Mammary epithelial cell (primary cell): ENCODE results near the gene SPTBN1.

ENCODE experiments used
- EZH2 ChIP-seq: IDR thresholded peaks from 2 replicates; pipeline ENCODE4 v1.6.1; 2012; ENCODE audit warnings: low read length, inconsistent platforms, borderline replicate concordance
- TF ChIP-seq, protein P1 (sequence below), 2 donors: IDR thresholded peaks in 1 of 2; conservative IDR thresholded peaks in 1 of 2; 2 replicates each; pipeline ENCODE4 v1.5.1; 2011 to 2012; ENCODE audit warnings: inconsistent platforms in 2 of 2, low read length in 2 of 2, mild to moderate bottlenecking in 2 of 2, control low read depth in 1 of 2, low read depth in 1 of 2; ENCODE audit not compliant: insufficient read depth in 1 of 2; ENCODE audit errors: extremely low read depth in 1 of 2

DNA sequence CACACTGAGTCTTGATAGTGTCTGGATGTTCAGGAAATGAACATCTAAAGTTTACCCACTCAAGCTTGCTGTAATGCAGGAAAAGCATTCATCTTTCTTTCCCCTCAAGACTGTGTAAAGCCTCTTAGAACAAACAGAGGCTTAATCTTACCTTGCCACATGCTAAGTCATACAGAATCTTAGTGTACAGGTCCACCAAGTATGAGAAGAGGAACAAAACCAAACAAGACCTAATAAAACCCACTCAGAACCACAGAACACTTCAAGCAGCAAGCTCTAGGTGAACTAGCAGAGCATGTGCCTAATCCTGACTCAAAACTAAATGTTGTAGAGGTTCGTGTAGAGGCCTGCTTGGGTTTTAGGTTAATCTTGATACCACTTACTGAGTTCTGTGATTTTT is 97.6 kb downstream of the SPTBN1 start:
- no peak for TF ChIP-seq EZH2
- TF ChIP-seq, protein P1, sequence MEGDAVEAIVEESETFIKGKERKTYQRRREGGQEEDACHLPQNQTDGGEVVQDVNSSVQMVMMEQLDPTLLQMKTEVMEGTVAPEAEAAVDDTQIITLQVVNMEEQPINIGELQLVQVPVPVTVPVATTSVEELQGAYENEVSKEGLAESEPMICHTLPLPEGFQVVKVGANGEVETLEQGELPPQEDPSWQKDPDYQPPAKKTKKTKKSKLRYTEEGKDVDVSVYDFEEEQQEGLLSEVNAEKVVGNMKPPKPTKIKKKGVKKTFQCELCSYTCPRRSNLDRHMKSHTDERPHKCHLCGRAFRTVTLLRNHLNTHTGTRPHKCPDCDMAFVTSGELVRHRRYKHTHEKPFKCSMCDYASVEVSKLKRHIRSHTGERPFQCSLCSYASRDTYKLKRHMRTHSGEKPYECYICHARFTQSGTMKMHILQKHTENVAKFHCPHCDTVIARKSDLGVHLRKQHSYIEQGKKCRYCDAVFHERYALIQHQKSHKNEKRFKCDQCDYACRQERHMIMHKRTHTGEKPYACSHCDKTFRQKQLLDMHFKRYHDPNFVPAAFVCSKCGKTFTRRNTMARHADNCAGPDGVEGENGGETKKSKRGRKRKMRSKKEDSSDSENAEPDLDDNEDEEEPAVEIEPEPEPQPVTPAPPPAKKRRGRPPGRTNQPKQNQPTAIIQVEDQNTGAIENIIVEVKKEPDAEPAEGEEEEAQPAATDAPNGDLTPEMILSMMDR (conservative IDR thresholded peaks at IDR 0.05 in 1 of 2, IDR thresholded peaks at IDR 0.05 in 1 of 2; ENCODE audit: extremely low read depth in 1 of 2, insufficient read depth in 1 of 2, low read depth in 1 of 2, low read length in 2 of 2) = no peak
